ENCODE measurements around the gene HLA-DOB.

The HLA-DOB gene

GRCh38 chr6:32803416-32803815 lies 13.4 kb downstream of the HLA-DOB start:
- CTCF ChIA-PET = no interaction called here
- no peak for DNase-seq (ENCODE audit: extremely low spot score)
- POLR2A ChIA-PET = no interaction called here
- TF ChIP-seq CTBP1 (IDR thresholded peaks at IDR 0.05; ENCODE audit: borderline replicate concordance) (no peak), FOXK2 (IDR thresholded peaks at IDR 0.05) (no peak), ARNT (IDR thresholded peaks at IDR 0.05) (no peak), NFRKB (IDR thresholded peaks at IDR 0.05) (no peak), FOXM1 (IDR thresholded peaks at IDR 0.05; ENCODE audit: borderline replicate concordance) (no peak), ELF4 (IDR thresholded peaks at IDR 0.05) (no peak), FOXA1 (IDR thresholded peaks at IDR 0.05) (no peak), BHLHE40 (IDR thresholded peaks at IDR 0.05; ENCODE audit: borderline replicate concordance) (no peak)

DNA sequence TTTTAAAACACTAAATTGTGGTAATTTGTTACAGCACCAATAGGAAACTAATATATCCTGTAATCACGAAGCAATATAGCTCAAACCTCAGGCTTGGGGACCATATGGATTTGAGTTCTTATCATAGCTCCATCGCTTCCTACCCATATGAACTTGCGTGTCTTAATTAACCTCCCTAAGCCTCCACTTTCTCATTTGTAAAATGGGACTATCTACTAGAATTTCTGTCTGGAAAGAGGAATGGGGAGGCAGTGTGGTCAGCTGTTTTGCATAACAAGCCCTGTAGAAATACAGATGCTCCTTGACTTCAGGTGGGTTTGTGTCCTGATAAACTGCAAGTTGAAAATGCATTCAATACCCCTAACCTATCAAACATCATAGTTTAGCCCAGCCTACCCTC lies 17.1 kb downstream of the HLA-DOB start:
- ChIA-PET POLR2A (no interaction called here), CTCF (no interaction called here)

GRCh38 chr6:32799168-32799567 lies 17.6 kb downstream of the HLA-DOB start:
- POLR2A ChIA-PET = interaction anchor here (0.6 kb wide), 1 partner anchor 33 kb away, joined by 3 read pairs; no protein-coding TSS in a partner anchor
- no peak for DNase-seq (ENCODE audit: extremely low spot score)

More for the DNA sequence above, 17.1 kb downstream of the HLA-DOB start:
- no peak for TF ChIP-seq FOXA1 (IDR thresholded peaks at IDR 0.05)
- no peak for TF ChIP-seq FOXM1 (IDR thresholded peaks at IDR 0.05; ENCODE audit: borderline replicate concordance)
- TF ChIP-seq LEF1 (IDR thresholded peaks at IDR 0.05; ENCODE audit: borderline replicate concordance) = no peak
- TF ChIP-seq NFRKB (IDR thresholded peaks at IDR 0.05) = no peak
- no peak for TF ChIP-seq FOXK2 (IDR thresholded peaks at IDR 0.05)
- TF ChIP-seq CTBP1 (IDR thresholded peaks at IDR 0.05; ENCODE audit: borderline replicate concordance) = no peak
- no peak for DNase-seq (ENCODE audit: extremely low spot score)

GRCh38 chr6:32796848-32797776 lies 19.7 kb downstream of the HLA-DOB start:
- ChIA-PET CTCF (interaction anchor here (1.2 kb wide), 1 partner anchor 10 kb away, joined by 4 read pairs; no protein-coding TSS in a partner anchor), POLR2A (no interaction called here)
- TF ChIP-seq FOXK2 (IDR thresholded peaks at IDR 0.05) (no peak), L3MBTL2 (conservative IDR thresholded peaks at IDR 0.05) (no peak), ARNT (IDR thresholded peaks at IDR 0.05) (no peak)
- DNase-seq (ENCODE audit: extremely low spot score) = peak; percentile 73

More at GRCh38 chr6:32799168-32799567, 17.6 kb downstream of the HLA-DOB start:
- TF ChIP-seq HDGF (IDR thresholded peaks at IDR 0.05; ENCODE audit: borderline replicate concordance) (no peak), SP1 (IDR thresholded peaks at IDR 0.05) (no peak), LEF1 (IDR thresholded peaks at IDR 0.05; ENCODE audit: borderline replicate concordance) (no peak), BHLHE40 (IDR thresholded peaks at IDR 0.05; ENCODE audit: borderline replicate concordance) (no peak)
- CTCF ChIA-PET = no interaction called here

- CTCF ChIA-PET = interaction anchor here (0.7 kb wide), 1 partner anchor 57 kb away, joined by 6 read pairs; no protein-coding TSS in a partner anchor
- TF ChIP-seq PKNOX1 (IDR thresholded peaks at IDR 0.05) (no peak), FOXK2 (IDR thresholded peaks at IDR 0.05) (no peak), SP1 (IDR thresholded peaks at IDR 0.05) (no peak), CTBP1 (IDR thresholded peaks at IDR 0.05; ENCODE audit: borderline replicate concordance) (no peak), HDGF (IDR thresholded peaks at IDR 0.05; ENCODE audit: borderline replicate concordance) (no peak), ELF4 (IDR thresholded peaks at IDR 0.05) (no peak), ARNT (IDR thresholded peaks at IDR 0.05) (no peak), FOXM1 (IDR thresholded peaks at IDR 0.05; ENCODE audit: borderline replicate concordance) (no peak), TARDBP (IDR thresholded peaks at IDR 0.05) (no peak), SUZ12 (IDR thresholded peaks at IDR 0.05) (no peak), FOXA1 (IDR thresholded peaks at IDR 0.05) (no peak), NFRKB (IDR thresholded peaks at IDR 0.05) (no peak), ZNF384 (IDR thresholded peaks at IDR 0.05) (no peak), LEF1 (IDR thresholded peaks at IDR 0.05; ENCODE audit: borderline replicate concordance) (no peak), L3MBTL2 (conservative IDR thresholded peaks at IDR 0.05) (no peak)
- POLR2A ChIA-PET = no interaction called here
- no peak for DNase-seq (ENCODE audit: extremely low spot score)
These were observed 22.3 kb downstream of the HLA-DOB start for GRCh38 chr6:32794510-32794909.

DNA sequence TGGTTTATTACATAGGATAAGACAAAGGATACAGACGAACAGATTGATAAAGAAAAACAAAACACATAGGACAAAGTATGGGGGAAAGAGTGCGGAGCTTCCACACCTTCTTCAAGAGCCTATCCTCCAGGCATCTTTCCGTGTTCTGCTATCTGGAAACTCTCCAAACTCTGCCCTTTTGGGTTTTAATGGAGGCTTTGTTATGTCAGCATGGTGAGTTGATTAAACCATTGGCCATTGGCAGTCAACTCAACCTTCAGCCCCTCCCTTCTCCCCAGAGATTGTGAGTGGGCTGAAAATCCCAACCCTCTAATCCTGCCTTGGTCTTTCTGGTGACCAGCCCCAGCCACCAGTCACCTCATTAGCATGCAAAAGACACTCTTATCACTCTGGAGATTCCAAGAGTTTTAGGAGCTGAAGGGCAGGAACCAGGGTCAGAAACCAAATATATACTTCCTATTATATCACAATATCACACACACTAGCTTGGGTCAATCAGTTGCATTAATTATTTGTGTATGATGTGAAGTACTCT lies 23.8 kb downstream of the HLA-DOB start:
- DNase-seq (ENCODE audit: extremely low spot score) = no peak
- TF ChIP-seq FOXM1 (IDR thresholded peaks at IDR 0.05; ENCODE audit: borderline replicate concordance) = no peak
- TF ChIP-seq ARNT (IDR thresholded peaks at IDR 0.05) = no peak
- TF ChIP-seq LEF1 (IDR thresholded peaks at IDR 0.05; ENCODE audit: borderline replicate concordance) = no peak
- ChIA-PET POLR2A (interaction anchor here (1.0 kb wide), 1 partner anchor 46 kb away, joined by 3 read pairs; the partner anchor contains the start of gene TAP2), CTCF (interaction anchor here (0.6 to 1.1 kb wide), 2 partner anchors 92 to 310 kb away, joined by 3 to 9 read pairs; no protein-coding TSS in a partner anchor)

DNA sequence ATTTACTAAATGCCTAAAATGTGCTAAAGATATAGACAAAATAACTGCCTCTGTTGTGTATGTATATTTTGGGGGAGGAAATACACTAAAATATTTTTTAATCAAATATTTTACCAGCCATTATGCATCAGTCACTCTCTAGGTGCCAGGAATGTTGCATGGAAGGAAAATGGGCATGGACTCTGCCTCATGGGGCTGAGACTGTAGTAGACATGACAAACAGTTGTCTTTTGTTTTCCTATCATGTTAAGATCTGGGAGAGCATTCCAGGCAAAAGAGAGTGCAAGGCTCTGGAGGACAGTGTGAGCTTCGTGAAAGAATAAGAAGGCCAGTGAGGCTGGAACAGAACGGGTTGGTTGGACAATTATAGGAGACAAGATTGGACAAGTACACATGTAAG lies 26.5 kb downstream of the HLA-DOB start:
- no peak for TF ChIP-seq FOXA1 (IDR thresholded peaks at IDR 0.05)
- TF ChIP-seq FOXK2 (IDR thresholded peaks at IDR 0.05) = no peak
- no peak for TF ChIP-seq HDGF (IDR thresholded peaks at IDR 0.05; ENCODE audit: borderline replicate concordance)
- TF ChIP-seq TARDBP (IDR thresholded peaks at IDR 0.05) = no peak
- TF ChIP-seq LEF1 (IDR thresholded peaks at IDR 0.05; ENCODE audit: borderline replicate concordance) = no peak
- no peak for TF ChIP-seq ARNT (IDR thresholded peaks at IDR 0.05)
- no peak for TF ChIP-seq CTBP1 (IDR thresholded peaks at IDR 0.05; ENCODE audit: borderline replicate concordance)
- no peak for TF ChIP-seq FOXM1 (IDR thresholded peaks at IDR 0.05; ENCODE audit: borderline replicate concordance)
- ChIA-PET CTCF (no interaction called here), POLR2A (no interaction called here)
- no peak for DNase-seq (ENCODE audit: extremely low spot score)

Measured in HEK293T (cell line).